Inflammatory macrophage treated with lipopolysaccharide for 4 hours (primary cell): ENCODE results near the gene FCN3.

Experiments
- DNase-seq: peaks from one replicate; pipeline ENCODE4 v3.0.0-alpha.2; 2020

Gene FCN3

DNA sequence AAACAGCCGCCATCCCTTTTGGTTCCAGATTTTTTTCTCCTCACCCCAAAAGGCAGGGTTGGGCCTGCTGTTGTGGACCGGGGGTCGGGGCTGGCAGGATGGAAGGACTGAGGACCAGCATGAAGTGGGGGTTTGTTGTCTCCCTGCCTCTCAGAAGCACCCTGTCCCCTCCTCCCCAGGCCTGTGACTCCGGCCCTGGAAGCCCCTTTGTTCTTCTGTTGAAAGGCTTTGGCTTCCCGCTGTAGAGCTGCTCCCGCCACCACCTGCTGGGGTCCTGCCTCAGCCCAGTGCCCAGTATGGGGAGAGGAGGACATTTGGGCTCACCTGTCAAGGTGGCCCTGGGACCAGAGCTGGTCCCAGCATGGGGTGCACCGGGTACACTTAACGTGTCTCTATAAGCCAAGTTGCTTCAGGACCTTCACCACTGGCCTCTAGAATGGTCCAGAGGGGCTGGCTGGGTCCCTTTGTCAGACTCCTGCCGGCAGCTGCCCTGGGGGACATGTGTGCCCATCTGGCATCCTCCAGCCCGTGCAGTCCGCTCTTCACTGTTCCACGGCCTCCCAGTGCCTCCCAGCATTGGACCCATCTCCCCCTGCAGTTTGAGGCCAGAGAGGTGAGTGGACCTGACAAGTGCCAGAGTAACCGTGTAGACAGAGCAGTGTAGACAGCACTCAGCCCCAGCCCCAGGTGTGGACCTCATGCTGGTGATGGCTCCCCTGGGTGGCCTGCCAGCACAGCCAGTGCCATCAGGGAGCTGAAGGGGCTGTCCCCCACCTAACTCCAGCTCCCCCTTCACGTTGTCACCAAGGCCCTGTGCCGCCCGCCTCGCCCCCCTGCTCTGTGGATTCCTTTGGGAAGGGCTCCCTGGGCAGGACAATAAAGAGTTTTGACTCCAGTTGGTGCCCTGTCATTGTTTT, 38.9 kb downstream of the FCN3 start:
- no peak for DNase-seq

DNA sequence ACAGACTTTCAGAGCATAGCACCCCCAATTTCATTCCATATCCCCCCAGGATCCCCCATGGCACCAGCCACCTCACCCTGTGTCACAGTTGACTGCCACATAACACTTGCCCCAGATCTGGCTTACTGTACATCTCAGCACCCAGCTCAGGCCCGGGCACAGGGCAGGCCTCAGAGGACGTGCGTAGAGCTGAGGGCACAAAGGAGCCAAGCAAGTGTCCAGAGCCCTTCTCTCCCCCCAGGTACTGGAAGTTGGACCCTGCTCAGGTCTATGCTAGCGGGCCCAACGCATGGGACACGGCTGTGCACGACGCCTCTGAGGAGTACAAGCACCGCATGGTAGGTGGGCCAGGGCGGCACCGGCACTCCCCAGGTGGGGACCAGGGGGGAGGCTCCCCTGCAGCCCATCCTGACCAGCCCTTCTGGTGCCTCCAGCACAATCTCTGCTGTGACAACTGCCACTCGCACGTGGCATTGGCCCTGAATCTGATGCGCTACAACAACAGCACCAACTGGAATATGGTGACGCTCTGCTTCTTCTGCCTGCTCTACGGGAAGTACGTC, 40.8 kb downstream of the FCN3 start:
- no peak for DNase-seq

DNA sequence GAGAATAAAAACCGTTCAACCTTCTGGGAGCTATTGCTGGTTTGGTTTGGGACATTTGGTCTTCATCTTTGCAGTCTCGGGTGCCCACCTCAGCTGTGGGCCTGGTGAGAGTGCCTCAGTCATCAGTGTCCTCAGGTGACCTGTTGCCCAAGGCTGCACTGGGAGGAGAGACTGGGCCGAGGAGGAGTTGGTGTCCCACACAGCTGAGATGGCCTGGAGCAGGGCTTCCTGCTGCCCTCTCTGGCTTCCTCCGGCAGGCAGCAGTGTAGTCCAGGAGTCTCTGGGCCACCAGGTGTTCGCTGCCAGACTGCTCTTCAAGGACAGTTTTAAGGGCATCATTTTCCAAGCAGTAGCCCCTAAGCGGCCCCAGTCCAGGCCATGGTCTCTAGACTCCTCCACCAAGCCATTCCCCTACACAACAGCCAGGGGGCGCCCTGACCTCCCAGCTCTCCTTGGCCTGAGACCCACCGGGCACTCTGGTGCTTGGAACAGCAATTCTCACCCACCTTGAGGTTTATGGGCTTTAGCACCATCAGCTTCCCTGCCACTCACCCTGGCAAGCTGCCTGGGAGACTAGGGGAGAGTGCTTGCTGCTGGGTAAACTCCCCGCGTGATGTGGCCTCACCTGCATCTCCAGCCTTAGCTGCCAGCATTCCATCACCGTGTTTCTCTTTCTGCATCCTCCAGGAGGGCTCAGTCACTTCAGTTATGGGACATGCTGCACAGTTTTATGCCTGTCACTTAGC, 41.9 kb downstream of the FCN3 start:
- peak; percentile 28 for DNase-seq

- no peak for DNase-seq
These were observed 42.7 kb downstream of the FCN3 start for GRCh38 chr1:27331922-27332321.

GRCh38 chr1:27331426-27331825, 43.2 kb downstream of the FCN3 start:
- no peak for DNase-seq

DNA sequence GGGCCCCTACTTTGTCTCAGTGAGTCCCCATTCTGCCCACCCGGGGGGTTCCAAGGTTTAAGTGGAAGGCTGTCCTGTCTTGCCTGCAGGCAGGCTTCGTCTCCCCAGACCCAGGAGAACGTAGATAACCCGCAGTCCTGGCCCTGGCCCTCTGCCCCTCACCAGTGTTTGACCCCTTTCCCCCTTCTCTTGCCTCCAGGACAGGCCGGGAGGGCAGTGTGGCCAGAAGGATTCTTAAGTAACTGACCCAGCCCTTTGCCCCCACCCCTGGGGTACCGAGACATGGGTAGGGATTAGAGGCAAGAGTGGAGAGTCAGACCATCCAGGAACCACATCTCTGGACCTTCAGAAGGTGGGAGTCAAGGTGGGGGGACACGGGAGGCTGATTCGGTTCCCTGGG, 43.8 kb downstream of the FCN3 start:
- DNase-seq, result no peak

GRCh38 chr1:27327964-27328363, 46.7 kb downstream of the FCN3 start:
- no peak for DNase-seq

DNA sequence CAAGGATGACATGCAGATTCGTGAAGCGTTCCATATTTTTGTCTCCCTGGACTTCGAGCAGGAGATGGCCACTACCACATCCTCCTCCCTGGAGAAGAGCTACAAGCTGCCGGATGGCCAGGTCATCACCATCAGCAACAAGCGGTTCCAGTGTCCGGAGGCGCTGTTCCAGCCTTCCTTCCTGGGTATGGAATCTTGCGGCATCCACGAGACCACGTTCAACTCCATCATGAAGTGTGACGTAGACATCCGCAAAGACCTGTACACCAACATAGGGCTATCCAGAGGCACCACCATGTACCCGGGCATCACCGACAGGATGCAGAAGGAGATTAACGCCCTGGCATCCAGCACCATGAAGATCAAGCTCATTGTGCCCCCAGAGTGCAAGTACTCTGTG, 49.3 kb downstream of the FCN3 start:
- DNase-seq, result no peak

DNA sequence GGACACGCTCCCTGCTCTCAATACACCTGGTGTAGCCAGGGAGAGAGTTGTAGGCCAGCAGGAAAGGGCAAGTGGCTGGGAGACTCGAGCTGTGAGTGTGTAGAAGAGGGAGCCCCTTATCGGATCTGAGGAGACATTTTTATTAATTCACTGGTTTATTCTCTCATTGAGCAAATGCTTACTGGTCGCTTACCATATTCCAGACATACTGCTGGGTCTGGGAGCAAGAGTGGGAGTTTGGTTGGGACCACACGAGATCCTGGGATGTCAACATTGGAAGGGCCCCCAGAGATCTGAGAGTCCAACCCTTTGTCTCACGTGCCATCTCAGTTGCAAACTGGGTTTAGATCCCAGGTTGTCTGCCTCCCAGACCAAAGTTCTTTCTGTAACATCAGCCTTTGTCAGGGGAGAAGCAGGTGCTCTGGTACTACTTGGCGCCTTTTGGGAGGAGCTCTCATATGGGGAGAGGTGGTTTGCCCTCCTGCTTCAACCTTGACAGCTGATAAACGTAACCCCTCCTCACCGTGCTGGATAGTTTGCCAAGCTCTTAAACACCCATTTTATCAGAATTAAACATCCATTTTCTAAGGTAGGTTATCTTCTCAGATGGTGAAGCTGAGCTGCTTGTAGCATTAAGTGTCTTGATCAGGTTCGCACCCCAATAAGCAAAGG, 51.9 kb downstream of the FCN3 start:
- DNase-seq, result no peak

- peak; percentile 99 for DNase-seq
These were observed 52.6 kb downstream of the FCN3 start, which contains the start of gene TMEM222 for GRCh38 chr1:27321813-27322568. Gene TMEM222, plus strand, starts transcription at chr1:27322163. Its CDS starts 35 bp downstream, at chr1:27322198.
